Tibial artery (tissue), 4 donors: ENCODE measurements around the gene LPP.
A peak's percentile ranks its signal among the peaks of the same experiment; 100 is the strongest.

Experiments
- DNase-seq, 2 donors: peaks; one replicate each; pipeline ENCODE4 v3.0.0-alpha.2; 2019
- H3K27ac ChIP-seq, 2 donors: fragments of 200-600 bp; sonication (generic) in 1 of 2; 1 replicate in 1 of 2; 2 replicates in 1 of 2; pipeline ENCODE4 v1.5.1; 2018 to 2019; ENCODE audit warnings: mild to moderate bottlenecking in 1 of 2
- H3K27me3 ChIP-seq, 2 donors: fragments of 200-600 bp; sonication (generic) in 1 of 2; one replicate each; pipeline versions ENCODE4 v1.5.1 to v1.6.0; 2016 to 2019
- H3K36me3 ChIP-seq, 3 donors: fragments of 200-600 bp; sonication (generic) in 2 of 3; one replicate each; pipeline ENCODE4 v1.5.1; 2016 to 2019; ENCODE audit warnings: mild to moderate bottlenecking in 2 of 3
- H3K4me1 ChIP-seq, 4 donors: fragments of 200-600 bp; sonication (generic) in 2 of 4; 1 replicate in 3 of 4; 2 replicates in 1 of 4; pipeline ENCODE4 v1.5.1; 2016 to 2019
- H3K4me3 ChIP-seq, 2 donors: fragments of 200-600 bp; sonication (generic) in 1 of 2; 1 replicate in 1 of 2; 2 replicates in 1 of 2; pipeline ENCODE4 v1.5.1; 2018 to 2019; ENCODE audit warnings: mild to moderate bottlenecking in 2 of 2
- H3K9me3 ChIP-seq, 3 donors: fragments of 200-600 bp; sonication (generic) in 1 of 3; one replicate each; pipeline ENCODE4 v1.5.1; 2016 to 2019
- intact Hi-C: fragments of 100-400 bp; cut with DNase I; formaldehyde crosslinking; loops from one replicate; pipeline ENCODE4 v1.15.0; 2023; ENCODE audit warnings: low total_unique reads
- TF ChIP-seq, protein P1 (sequence below), 2 experiments: fragments of 200-600 bp in 1 of 2; fragments of 450-650 bp in 1 of 2; IDR thresholded peaks; one replicate each; pipeline ENCODE4 v1.5.1; 2017 to 2019; ENCODE audit warnings: antibody characterized with exemption in 2 of 2, mild to moderate bottlenecking in 1 of 2, moderate library complexity in 1 of 2

Gene LPP

DNA sequence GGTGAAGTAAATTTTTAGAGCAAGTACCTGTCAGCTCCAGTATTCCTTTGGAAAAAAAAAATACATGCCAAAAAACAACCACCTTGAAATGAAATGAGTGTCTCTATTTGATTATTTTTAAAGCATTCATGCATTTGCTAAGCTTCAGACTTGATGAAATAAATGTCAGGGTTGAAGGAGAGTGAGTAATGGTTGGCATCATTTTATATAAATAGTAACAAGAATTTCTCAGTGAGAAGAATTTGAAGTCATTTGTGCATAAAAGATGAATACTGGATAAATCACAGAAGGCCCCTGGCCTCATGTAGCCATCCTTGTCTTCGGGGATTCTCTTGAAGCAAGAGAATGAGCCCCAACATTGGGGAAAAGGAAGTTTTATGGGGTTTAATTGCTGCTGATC lies 318.4 kb downstream of the LPP start:
- intact Hi-C loops = no loop called here
- no peaks in the 10 kb centered on the region for H3K9me3 ChIP-seq
- TF ChIP-seq, protein P1, sequence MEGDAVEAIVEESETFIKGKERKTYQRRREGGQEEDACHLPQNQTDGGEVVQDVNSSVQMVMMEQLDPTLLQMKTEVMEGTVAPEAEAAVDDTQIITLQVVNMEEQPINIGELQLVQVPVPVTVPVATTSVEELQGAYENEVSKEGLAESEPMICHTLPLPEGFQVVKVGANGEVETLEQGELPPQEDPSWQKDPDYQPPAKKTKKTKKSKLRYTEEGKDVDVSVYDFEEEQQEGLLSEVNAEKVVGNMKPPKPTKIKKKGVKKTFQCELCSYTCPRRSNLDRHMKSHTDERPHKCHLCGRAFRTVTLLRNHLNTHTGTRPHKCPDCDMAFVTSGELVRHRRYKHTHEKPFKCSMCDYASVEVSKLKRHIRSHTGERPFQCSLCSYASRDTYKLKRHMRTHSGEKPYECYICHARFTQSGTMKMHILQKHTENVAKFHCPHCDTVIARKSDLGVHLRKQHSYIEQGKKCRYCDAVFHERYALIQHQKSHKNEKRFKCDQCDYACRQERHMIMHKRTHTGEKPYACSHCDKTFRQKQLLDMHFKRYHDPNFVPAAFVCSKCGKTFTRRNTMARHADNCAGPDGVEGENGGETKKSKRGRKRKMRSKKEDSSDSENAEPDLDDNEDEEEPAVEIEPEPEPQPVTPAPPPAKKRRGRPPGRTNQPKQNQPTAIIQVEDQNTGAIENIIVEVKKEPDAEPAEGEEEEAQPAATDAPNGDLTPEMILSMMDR (IDR thresholded peaks at IDR 0.05) = no peak
- DNase-seq = no peak
- H3K4me1 ChIP-seq = peaks cover 0 to 97% (median 36%) of the 10 kb centered on the region in 4 donors
- H3K27ac ChIP-seq = peak overlapping the region; percentile 51 to 70
- no peaks in the 10 kb centered on the region for H3K27me3 ChIP-seq
- no peaks in the 10 kb centered on the region for H3K36me3 ChIP-seq
- H3K4me3 ChIP-seq = no peak overlapping the region

DNA sequence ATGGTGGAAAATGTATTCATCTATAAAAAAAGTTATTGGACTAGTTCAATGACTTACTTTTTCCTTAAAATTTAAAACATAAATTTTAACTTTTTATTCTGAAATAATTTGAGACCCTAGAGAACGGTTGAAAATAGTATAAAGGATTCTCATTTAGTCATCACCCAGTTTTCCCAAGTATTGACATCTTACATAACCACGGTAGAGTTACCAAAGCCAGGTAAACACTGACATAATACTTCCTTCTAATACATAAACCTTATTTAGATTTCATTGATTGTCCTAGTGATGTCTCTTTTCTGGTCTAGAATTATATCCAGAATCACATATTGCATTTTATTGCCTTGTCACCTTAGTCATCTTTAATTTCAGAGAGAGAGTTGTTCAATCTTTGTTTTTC lies 319.1 kb downstream of the LPP start:
- TF ChIP-seq, protein P1 (IDR thresholded peaks at IDR 0.05) = no peak
- Histone ChIP-seq H3K36me3 (no peaks in the 10 kb centered on the region), H3K4me1 (peaks cover 0 to 97% (median 32%) of the 10 kb centered on the region in 4 donors), H3K4me3 (no peak overlapping the region), H3K9me3 (no peaks in the 10 kb centered on the region), H3K27ac (peak overlapping the region; percentile 51 to 70), H3K27me3 (no peaks in the 10 kb centered on the region)
- intact Hi-C loops = no loop called here
- no peak for DNase-seq

DNA sequence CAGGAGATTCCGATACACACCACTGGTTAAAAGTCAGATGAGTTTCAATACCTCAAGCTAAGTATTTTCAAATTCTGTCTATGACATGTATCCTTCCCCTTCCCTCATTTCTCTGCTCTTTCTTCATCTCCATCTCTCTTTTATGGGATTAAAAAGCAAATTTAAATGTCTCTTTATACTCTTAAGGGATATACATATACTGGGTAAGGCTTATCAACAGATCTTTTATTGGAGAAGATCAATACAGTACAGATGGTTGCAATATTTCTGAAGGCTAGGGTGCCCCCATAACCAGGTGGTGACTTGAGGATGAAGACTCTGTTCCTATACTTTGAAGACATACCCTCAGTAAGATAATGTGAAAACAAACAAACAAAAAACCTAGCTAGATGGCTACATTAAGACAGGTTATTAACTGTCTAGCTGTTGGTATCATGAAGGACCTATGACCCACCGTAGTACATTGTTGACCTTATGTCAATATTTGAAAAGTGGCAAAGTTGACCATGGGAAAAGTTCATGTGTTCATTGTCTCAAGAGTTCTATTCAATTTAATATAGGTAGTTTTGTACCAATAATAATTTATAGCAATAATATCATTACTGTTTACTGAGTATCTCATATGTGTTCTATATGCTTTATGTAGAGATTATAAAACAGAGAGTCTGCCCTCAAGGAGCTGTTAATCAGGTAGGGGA lies 319.8 kb downstream of the LPP start:
- Histone ChIP-seq H3K4me1 (peaks cover 0 to 97% (median 26%) of the 10 kb centered on the region in 4 donors), H3K4me3 (no peak overlapping the region), H3K9me3 (no peaks in the 10 kb centered on the region), H3K27me3 (no peaks in the 10 kb centered on the region), H3K36me3 (no peaks in the 10 kb centered on the region), H3K27ac (peak overlapping the region; percentile 51 to 70)
- TF ChIP-seq, protein P1 (IDR thresholded peaks at IDR 0.05) = no peak
- intact Hi-C loops = no loop called here
- DNase-seq = no peak

DNA sequence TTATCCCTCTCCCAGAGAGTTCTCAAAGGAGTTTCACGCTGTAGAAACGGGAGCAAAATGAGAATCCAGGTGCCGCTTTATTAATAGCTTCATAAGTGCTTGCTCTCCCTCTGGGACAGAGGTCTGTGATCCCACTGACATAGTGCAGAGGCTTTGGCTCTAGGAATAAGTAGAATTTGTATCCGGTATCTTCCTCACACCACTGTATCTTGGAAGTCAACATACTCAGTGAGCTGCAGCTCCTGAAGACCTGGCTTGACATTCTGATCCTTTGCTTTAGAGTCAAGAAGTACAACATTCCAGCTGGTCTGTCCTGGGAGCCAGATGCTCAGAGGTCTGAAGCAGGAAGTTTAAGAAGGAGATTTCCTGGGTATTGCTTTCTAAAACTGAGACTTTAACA lies 323.0 kb downstream of the LPP start:
- H3K36me3 ChIP-seq = no peaks in the 10 kb centered on the region
- H3K27me3 ChIP-seq = no peaks in the 10 kb centered on the region
- DNase-seq = no peak
- peaks cover 0 to 97% (median 33%) of the 10 kb centered on the region in 4 donors for H3K4me1 ChIP-seq
- no peaks in the 10 kb centered on the region for H3K9me3 ChIP-seq
- H3K27ac ChIP-seq = peak overlapping the region in 1 of 2 donors; percentile 40
- intact Hi-C loops = no loop called here
- no peak overlapping the region for H3K4me3 ChIP-seq
- TF ChIP-seq, protein P1 (IDR thresholded peaks at IDR 0.05) = no peak

DNA sequence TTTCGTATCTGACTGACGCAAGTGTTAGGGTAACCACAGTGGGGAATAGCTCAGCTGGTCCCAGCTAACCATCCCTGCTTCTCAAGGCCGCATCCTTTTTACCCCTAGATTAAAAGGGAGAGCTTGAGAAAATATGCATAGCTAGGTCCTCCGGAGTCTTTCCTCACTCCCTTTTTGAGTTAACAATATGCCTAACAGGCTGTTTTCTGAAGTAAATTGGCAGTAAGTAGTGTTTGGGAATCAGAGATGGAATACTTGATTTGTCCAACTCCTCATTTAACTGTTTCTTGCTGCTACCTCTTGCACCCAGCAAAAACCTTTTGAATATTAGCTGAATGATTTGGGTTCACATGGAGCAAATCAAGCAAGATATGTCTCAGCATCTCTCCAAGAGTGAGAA lies 326.1 kb downstream of the LPP start:
- Histone ChIP-seq H3K27ac (peak overlapping the region; percentile 39 to 52), H3K27me3 (no peaks in the 10 kb centered on the region), H3K4me1 (peaks cover 0 to 97% (median 25%) of the 10 kb centered on the region in 4 donors), H3K36me3 (peaks cover 2 to 5% (median 4%) of the 10 kb centered on the region in 3 donors), H3K4me3 (no peak overlapping the region), H3K9me3 (no peaks in the 10 kb centered on the region)
- no peak for DNase-seq
- intact Hi-C loops = no loop called here
- TF ChIP-seq, protein P1 (IDR thresholded peaks at IDR 0.05) = no peak
